A204.1 (cell line): ENCODE measurements around the gene WDR17.
A peak's percentile ranks its signal among the peaks of the same experiment; 100 is the strongest.
"Not testable (repeated sequence)": the region's sequence is repeated elsewhere in the genome, so short reads cannot be mapped to it uniquely, and the experiment has no call there.

Source experiments
- FAIRE-seq: peaks from 2 replicates; lab custom pipeline; 2012; peaks lifted over from hg19 to GRCh38; lab: Jason Lieb, UNC

Gene WDR17

DNA sequence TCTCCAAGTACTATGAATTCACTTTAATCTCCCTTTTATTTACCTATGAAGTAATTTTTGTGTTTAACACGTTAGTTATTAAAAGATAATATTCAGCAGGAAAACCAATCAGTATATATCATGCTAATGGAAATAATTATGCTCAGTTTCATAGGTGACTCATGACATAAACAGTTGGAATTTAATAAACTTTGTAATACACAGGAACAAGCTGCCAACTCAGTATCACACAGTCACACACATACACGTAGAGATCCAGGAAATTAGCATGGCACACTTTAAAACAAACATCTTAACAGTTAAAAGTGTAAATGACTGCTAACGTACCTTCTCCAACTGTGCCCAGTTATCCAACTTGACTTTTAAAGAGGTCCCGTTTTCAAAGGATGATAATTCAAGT lies 127.5 kb downstream of the WDR17 start:
- no peak for FAIRE-seq

GRCh38 chr4:176193938-176194337 lies 128.3 kb downstream of the WDR17 start:
- no peak for FAIRE-seq

- FAIRE-seq, result peak; percentile 14
Observed at GRCh38 chr4:176195184-176195978, 129.7 kb downstream of the WDR17 start, which contains the start of gene SPATA4. TSS of gene SPATA4 (minus strand) at chr4:176195585. CDS start at chr4:176195562, 23 bp downstream.

DNA sequence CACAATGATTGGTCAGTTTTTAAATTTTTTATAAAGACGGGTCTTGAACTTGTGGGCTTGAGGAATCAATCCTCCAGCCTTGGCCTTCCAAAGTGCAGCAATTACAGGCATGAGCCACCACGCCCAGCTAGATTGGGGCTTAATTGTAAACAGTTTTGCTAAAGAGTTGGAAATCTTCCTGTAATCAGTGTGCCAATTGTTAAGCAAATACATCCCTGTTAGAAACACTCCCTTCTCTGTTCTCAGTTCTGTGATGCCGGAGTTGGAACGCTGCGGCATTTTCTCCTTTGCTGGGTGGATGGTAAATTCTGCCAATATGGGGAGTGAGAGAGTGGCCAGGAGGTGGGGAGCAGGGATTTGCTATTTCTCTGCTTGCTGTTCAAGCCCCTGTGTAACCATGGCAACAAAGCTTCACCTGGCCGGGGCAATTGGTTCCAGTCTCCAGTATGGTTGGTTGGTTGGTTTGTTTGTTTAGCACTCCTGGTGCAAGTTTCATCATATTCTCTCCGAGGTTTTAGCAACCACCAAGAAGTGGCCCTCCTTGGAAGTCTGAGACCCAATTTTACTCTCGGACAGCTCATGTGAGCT lies 132.8 kb downstream of the WDR17 start:
- FAIRE-seq, result no peak

- no peak for FAIRE-seq
Observed at GRCh38 chr4:176205299-176205698, 139.7 kb downstream of the WDR17 start.

GRCh38 chr4:176207839-176208238 lies 142.2 kb downstream of the WDR17 start:
- no peak for FAIRE-seq

- FAIRE-seq, result no peak
Observed at GRCh38 chr4:176209535-176209934, 143.9 kb downstream of the WDR17 start.

- no peak for FAIRE-seq
Observed at GRCh38 chr4:176210101-176210500, 144.5 kb downstream of the WDR17 start.

DNA sequence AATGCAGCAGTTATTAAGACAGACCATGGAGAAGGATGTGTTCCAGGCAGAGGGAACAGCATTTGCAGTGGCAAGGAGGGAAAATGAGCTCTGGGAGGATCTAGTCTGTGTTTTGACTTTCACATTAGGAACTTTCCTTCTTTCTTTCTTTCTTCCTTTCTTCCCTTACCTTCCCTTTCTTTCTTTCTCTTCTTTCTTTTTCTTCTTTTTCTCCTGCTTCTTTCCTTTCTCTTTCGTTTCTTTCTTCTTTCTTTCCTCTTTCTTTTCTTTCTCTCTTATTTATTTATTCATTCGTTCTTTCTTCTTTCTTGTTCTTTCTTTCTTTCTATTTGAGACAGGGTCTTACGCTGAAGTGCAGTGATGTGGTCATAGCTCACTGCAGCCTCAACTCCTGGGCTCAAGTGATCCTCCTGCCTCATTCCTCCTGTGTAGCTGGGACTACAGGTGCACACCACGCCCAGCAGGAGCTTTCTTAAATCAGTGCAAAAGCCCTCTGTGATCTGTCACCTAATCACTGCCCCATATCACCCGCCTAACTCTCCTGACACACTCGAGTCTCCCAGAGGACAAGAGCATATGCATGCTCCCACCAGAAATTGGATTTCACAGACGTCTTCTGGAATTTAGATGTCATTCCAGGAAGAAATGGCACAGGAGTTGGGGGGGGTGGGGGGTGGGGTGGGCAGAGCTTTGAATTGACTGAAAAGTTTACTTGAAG lies 145.1 kb downstream of the WDR17 start:
- FAIRE-seq, result no peak

- not testable (repeated sequence) for FAIRE-seq
Observed at GRCh38 chr4:176212351-176212750, 146.7 kb downstream of the WDR17 start.

DNA sequence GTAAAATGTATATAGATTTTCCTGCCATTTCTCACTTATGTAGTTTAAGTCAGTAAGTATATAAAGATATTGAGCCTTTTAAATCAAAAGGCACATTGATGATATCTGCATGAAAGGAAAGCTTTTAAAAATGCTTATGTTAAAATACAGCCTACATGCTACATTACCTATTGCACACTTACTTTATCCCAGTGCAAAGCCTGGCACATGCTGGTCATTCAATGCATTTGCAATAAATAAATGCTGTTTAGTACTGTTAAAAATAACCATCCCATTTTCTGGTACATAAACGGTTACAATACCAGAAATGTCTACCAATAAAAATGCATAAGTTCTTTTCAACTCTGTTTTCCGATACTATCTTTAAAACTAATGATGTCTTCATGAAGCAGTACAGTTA lies 151.9 kb downstream of the WDR17 start:
- FAIRE-seq, result no peak

DNA sequence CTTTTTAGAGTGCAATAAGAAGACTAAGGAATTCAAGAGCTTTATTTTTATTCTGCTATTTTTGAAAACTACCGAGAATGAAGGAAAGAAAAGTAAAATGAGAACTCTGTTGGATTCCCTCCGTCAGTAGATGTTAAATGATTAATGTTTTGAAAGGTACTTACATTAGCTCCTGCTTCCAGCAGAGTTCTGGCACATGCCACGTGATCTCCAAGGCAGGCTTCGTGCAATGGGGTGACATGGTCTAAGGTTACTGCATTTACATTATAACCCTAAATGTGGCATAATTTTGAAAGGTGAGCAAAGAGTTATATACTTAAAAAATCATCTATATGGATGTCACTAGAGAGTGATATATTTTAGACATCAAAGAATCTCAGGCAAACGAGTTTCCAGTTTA lies 156.5 kb downstream of the WDR17 start:
- no peak for FAIRE-seq

- no peak for FAIRE-seq
Observed at GRCh38 chr4:176223561-176223960, 157.9 kb downstream of the WDR17 start.

DNA sequence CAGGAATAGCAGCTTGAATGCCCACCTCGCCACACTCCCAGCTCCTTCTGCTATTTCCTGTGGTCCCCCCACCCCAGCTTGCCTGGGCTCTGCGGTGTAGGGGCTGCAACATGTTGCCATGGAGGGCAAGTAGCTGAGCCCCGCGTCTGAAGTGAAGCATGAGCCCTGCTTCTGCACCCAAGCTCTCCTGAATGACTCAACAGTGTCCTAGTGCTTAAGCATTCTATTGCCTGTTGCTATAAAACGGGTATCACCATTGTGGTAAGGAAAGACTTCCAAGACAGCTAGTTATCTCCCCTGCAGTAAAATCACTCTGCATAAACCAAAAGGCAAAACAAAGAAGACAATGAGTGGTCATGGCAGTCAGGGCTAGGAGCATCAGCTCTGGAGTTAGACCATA lies 161.1 kb downstream of the WDR17 start:
- no peak for FAIRE-seq

DNA sequence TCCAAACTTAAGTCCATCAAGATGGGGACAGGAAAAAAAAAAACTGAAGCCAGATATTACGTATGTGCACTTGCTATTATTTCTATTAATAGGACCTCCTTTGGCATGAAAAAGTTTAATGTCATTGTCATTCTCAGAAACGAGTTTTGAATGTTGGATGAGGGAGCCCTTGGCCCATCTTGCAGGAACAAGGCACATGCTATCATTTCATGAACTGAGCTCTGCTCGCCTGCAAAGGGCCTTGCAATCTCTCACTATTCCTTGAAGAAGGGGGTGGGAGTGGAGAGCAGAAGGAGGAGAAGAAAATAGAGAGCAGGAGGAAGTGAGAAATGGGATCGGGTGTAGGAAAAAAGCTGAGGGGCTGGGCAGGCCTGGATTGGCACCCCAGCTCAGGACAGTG lies 164.0 kb downstream of the WDR17 start:
- FAIRE-seq, result no peak
